WTC11 (cell line): Measurements from ENCODE around the gene RBM20. TPM values are rescaled to one million over a fixed set of nuclear protein-coding genes. Genes with fewer than 3 reads are reported as not detected.

Source experiments
- ATAC-seq: fragments of 200-7000 bp; cut with Tn5 transposase; 2 replicates; pipeline ENCODE4 v1.10.0; 2021; ENCODE audit warnings: mild to moderate bottlenecking, moderate library complexity
- CTCF ChIA-PET: fragments of 300-600 bp; sonication (Branson Sonifier 250); formaldehyde crosslinking; loops from one replicate; lab custom pipeline; 2021; ENCODE audit warnings: antibody characterized with exemption; lab: Charles Lee
- POLR2A ChIA-PET: fragments of 350-600 bp; sonication (Branson Sonifier 250); formaldehyde crosslinking; loops from one replicate; lab custom pipeline; 2021; ENCODE audit warnings: antibody characterized with exemption; lab: Charles Lee
- DNase-seq: peaks from one replicate; pipeline ENCODE4 v3.0.0; 2021; ENCODE audit warnings: low spot score
- H3K27ac Mint-ChIP-seq: 2 replicates; pipeline ENCODE4 v1.8.0; 2021; ENCODE audit warnings: mixed read lengths
- H3K27me3 Mint-ChIP-seq: 2 replicates; pipeline ENCODE4 v1.8.0; 2021; ENCODE audit warnings: low read depth, mild to moderate bottlenecking, moderate library complexity, mixed read lengths
- H3K36me3 Mint-ChIP-seq: 2 replicates; pipeline ENCODE4 v1.8.0; 2021; ENCODE audit warnings: mixed read lengths
- H3K4me1 Mint-ChIP-seq: 2 replicates; pipeline ENCODE4 v1.8.0; 2022; ENCODE audit warnings: mixed read lengths
- H3K4me3 Mint-ChIP-seq: 2 replicates; pipeline ENCODE4 v1.8.0; 2021; ENCODE audit warnings: mild to moderate bottlenecking, moderate library complexity, mixed read lengths
- H3K9me3 Mint-ChIP-seq: 2 replicates; pipeline ENCODE4 v1.8.0; 2021; ENCODE audit warnings: mixed read lengths
- CBFB ChIP-seq: sonication (generic); formaldehyde crosslinking; IDR thresholded peaks from 2 replicates; pipeline ENCODE4 v1.8.1; 2022; ENCODE audit warnings: mild to moderate bottlenecking, low read depth, missing genetic modification reagents
- ERG ChIP-seq: fragments of 250-450 bp; sonication (Bioruptor Pico); IDR thresholded peaks from 2 replicates; pipeline ENCODE4 v1.8.0; 2021; ENCODE audit warnings: mild to moderate bottlenecking
- FOXJ3 ChIP-seq: sonication (generic); formaldehyde crosslinking; IDR thresholded peaks from 2 replicates; pipeline ENCODE4 v1.9.0; 2021; ENCODE audit warnings: missing genetic modification reagents, mild to moderate bottlenecking, borderline replicate concordance
- FOXP4 ChIP-seq: sonication (generic); formaldehyde crosslinking; IDR thresholded peaks from 2 replicates; pipeline ENCODE4 v1.8.0; 2022; ENCODE audit warnings: mild to moderate bottlenecking, missing genetic modification reagents
- IRF1 ChIP-seq: sonication (generic); formaldehyde crosslinking; IDR thresholded peaks from 2 replicates; pipeline ENCODE4 v1.8.0; 2023; ENCODE audit warnings: missing genetic modification reagents
- MAX ChIP-seq: sonication (generic); formaldehyde crosslinking; IDR thresholded peaks from 2 replicates; pipeline ENCODE4 v1.8.0; 2022; ENCODE audit warnings: mild to moderate bottlenecking, missing genetic modification reagents
- NFATC4 ChIP-seq: fragments of 250-450 bp; sonication (Bioruptor Pico); IDR thresholded peaks from 2 replicates; pipeline ENCODE4 v1.9.0; 2021; ENCODE audit warnings: mild to moderate bottlenecking
- NR1H2 ChIP-seq: sonication (generic); formaldehyde crosslinking; IDR thresholded peaks from 2 replicates; pipeline ENCODE4 v1.9.0; 2021; ENCODE audit warnings: mild to moderate bottlenecking, moderate library complexity, missing genetic modification reagents
- OVOL2 ChIP-seq: fragments of 250-450 bp; sonication (Bioruptor Pico); IDR thresholded peaks from 2 replicates; pipeline ENCODE4 v1.9.0; 2021; ENCODE audit warnings: mild to moderate bottlenecking, borderline replicate concordance
- RELA ChIP-seq: sonication (generic); formaldehyde crosslinking; IDR thresholded peaks from 2 replicates; pipeline ENCODE4 v1.8.1; 2022; ENCODE audit warnings: missing genetic modification reagents, mild to moderate bottlenecking, borderline replicate concordance
- SP1 ChIP-seq: sonication (generic); formaldehyde crosslinking; conservative IDR thresholded peaks from 2 replicates; pipeline ENCODE4 v1.8.1; 2022; ENCODE audit warnings: missing genetic modification reagents
- TCF7 ChIP-seq: sonication (generic); formaldehyde crosslinking; IDR thresholded peaks from 2 replicates; pipeline ENCODE4 v1.8.0; 2022; ENCODE audit warnings: mild to moderate bottlenecking, low read depth, missing genetic modification reagents, moderate library complexity
- ZBTB21 ChIP-seq: sonication (generic); formaldehyde crosslinking; IDR thresholded peaks from 2 replicates; pipeline ENCODE4 v1.8.1; 2023; ENCODE audit warnings: mild to moderate bottlenecking, missing genetic modification reagents, borderline replicate concordance
- ZMAT4 ChIP-seq: fragments of 250-450 bp; sonication (Bioruptor Pico); IDR thresholded peaks from 2 replicates; pipeline ENCODE4 v1.9.0; 2021; ENCODE audit warnings: mild to moderate bottlenecking
- ZNF138 ChIP-seq: sonication (generic); formaldehyde crosslinking; conservative IDR thresholded peaks from 2 replicates; pipeline ENCODE4 v1.8.1; 2022; ENCODE audit warnings: mild to moderate bottlenecking, moderate library complexity, missing genetic modification reagents
- ZNF263 ChIP-seq: sonication (generic); formaldehyde crosslinking; IDR thresholded peaks from 2 replicates; pipeline ENCODE4 v1.8.1; 2022; ENCODE audit warnings: low read depth, mild to moderate bottlenecking, moderate library complexity, missing genetic modification reagents
- ZNF532 ChIP-seq: fragments of 250-450 bp; sonication (Bioruptor Pico); IDR thresholded peaks from 2 replicates; pipeline ENCODE4 v1.9.0; 2021; ENCODE audit warnings: mild to moderate bottlenecking, borderline replicate concordance
- total RNA-seq: library from RNA; stranded (reverse); gene quantifications from 3 replicates; pipeline ENCODE4 v1.2.3, GENCODE V29; 2021
- TF ChIP-seq, protein P1 (sequence below): fragments of 250-450 bp; sonication (Bioruptor Pico); IDR thresholded peaks from 2 replicates; pipeline ENCODE4 v1.9.0; 2021; ENCODE audit warnings: moderate library complexity, mild to moderate bottlenecking, inconsistent platforms, borderline replicate concordance

Gene RBM20
- total RNA-seq, 1 experiment from 2014 or later, result 0.52 TPM

DNA sequence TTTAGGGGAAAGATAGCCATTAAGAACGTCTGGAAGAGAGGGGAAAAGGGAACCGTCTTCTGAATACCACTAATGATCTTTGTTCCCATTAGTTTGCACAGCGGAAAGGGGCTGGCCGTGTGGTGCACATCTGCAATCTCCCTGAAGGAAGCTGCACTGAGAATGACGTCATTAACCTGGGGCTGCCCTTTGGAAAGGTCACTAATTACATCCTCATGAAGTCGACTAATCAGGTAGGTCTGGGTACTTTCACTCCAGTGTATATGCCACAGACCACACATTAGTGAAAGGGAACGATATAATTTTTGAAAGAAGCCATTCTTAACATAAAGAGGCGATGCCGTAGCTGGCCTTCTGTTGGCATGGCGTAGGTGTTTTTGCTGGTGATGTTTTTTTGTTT, 153.3 kb downstream of the RBM20 start:
- Mint-ChIP-seq H3K4me1 (no peaks in the 10 kb centered on the region; the same call in 1 of the 2 replicates), H3K4me3 (no peak overlapping the region), H3K36me3 (no peaks in the 10 kb centered on the region), H3K9me3 (no peaks in the 10 kb centered on the region), H3K27me3 (no peaks in the 10 kb centered on the region; the same call in 1 of the 2 replicates), H3K27ac (no peak overlapping the region)
- ChIA-PET POLR2A (no interaction called here), CTCF (no interaction called here)
- no peak for DNase-seq
- TF ChIP-seq NR1H2 (CRISPR knock-in tag) (no peak), FOXP4 (CRISPR knock-in tag) (no peak)
- ATAC-seq, result no peak

- ATAC-seq, result no peak
- Mint-ChIP-seq H3K27me3 (no peaks in the 10 kb centered on the region; the same call in 1 of the 2 replicates), H3K9me3 (no peaks in the 10 kb centered on the region), H3K27ac (no peak overlapping the region), H3K36me3 (no peaks in the 10 kb centered on the region), H3K4me3 (no peak overlapping the region), H3K4me1 (no peaks in the 10 kb centered on the region; the same call in 1 of the 2 replicates)
- ChIA-PET POLR2A (no interaction called here), CTCF (no interaction called here)
- TF ChIP-seq ZNF532 (CRISPR knock-in tag), result no peak
- TF ChIP-seq ZMAT4, result no peak
- no peak for TF ChIP-seq OVOL2
- TF ChIP-seq ZBTB21, result no peak
- no peak for TF ChIP-seq MAX (CRISPR knock-in tag)
- TF ChIP-seq FOXJ3, result no peak
- no peak for TF ChIP-seq CBFB (CRISPR knock-in tag)
- TF ChIP-seq RELA (CRISPR knock-in tag), result no peak
- no peak for DNase-seq
These were observed 154.2 kb downstream of the RBM20 start for GRCh38 chr10:110798340-110798739.

DNA sequence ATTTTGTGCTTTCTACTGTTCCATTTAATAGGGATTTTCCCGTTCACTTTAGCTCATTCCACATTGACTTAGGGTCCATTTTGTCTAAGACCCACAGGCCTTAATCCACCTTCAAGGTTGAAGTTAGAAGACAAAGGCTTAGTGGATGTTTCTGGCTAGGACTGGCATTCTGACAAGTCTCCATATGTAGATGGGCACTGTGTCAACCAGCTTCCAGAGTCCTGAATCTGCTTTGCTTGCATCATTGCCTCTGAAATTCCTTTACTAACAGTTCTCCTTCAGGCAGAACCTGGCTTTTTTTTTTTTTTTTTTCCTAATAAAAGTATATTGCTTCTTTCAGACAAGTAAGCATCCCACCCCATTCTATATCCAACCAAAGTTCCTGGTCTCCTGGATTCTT, 158.0 kb downstream of the RBM20 start:
- peaks cover 3% of the 10 kb centered on the region for H3K4me1 Mint-ChIP-seq
- ChIA-PET POLR2A (interaction anchor here (1.0 to 1.4 kb wide), 2 partner anchors 69 to 117 kb away, joined by 3 read pairs; partner anchors contain the start of genes BBIP1 and SHOC2), CTCF (no interaction called here)
- H3K27ac Mint-ChIP-seq, result no peak overlapping the region
- no peak for ATAC-seq
- H3K9me3 Mint-ChIP-seq, result no peaks in the 10 kb centered on the region
- no peaks in the 10 kb centered on the region for H3K36me3 Mint-ChIP-seq
- no peak for DNase-seq
- H3K4me3 Mint-ChIP-seq, result no peak overlapping the region
- H3K27me3 Mint-ChIP-seq, result no peaks in the 10 kb centered on the region; the same call in 1 of the 2 replicates
- TF ChIP-seq ZNF263 (CRISPR knock-in tag), result no peak
- TF ChIP-seq IRF1 (CRISPR knock-in tag), result no peak
- no peak for TF ChIP-seq NFATC4 (CRISPR knock-in tag)
- no peak for TF ChIP-seq SP1
- no peak for TF ChIP-seq TCF7 (CRISPR knock-in tag)
- no peak for TF ChIP-seq ZNF138 (CRISPR knock-in tag)
- TF ChIP-seq, protein P1, sequence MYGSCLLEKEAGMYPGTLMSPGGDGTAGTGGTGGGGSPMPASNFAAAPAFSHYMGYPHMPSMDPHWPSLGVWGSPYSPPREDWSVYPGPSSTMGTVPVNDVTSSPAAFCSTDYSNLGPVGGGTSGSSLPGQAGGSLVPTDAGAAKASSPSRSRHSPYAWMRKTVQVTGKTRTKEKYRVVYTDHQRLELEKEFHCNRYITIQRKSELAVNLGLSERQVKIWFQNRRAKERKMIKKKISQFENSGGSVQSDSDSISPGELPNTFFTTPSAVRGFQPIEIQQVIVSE (CRISPR knock-in tag), result no peak
- no peak for TF ChIP-seq ZNF532 (CRISPR knock-in tag)
- TF ChIP-seq ERG (CRISPR knock-in tag), result no peak
